SK-N-SH (cell line): ENCODE results near the gene HRCT1. TPM values are rescaled to one million over a fixed set of nuclear protein-coding genes. Genes with fewer than 3 reads are reported as not detected.

Source experiments
- CTCF ChIA-PET: fragments of 300-600, 350-600 bp; formaldehyde crosslinking; extraction: SDS; loops from one replicate; lab custom pipeline; 2021; lab: Yijun Ruan, JAX
- POLR2A ChIA-PET: fragments of 350-600 bp; sonication (Branson Sonifier 250); formaldehyde crosslinking; extraction: SDS; loops from one replicate; lab custom pipeline; 2020; ENCODE audit warnings: antibody characterized with exemption, inconsistent platforms; lab: Yijun Ruan, JAX
- DNase-seq: peaks from one replicate; pipeline ENCODE4 v3.0.0; 2012
- H2AFZ ChIP-seq: fragments of 200-600 bp; sonication (generic); 2 replicates; pipeline ENCODE4 v1.8.1; 2016; ENCODE audit warnings: antibody characterized with exemption, mild to moderate bottlenecking, low read depth
- H3F3A ChIP-seq: fragments of 200-600 bp; sonication (generic); replicated peaks from 2 replicates; pipeline ENCODE3; 2016; ENCODE audit warnings: antibody characterized with exemption, mild to moderate bottlenecking; ENCODE audit not compliant: insufficient read depth
- H3K27ac ChIP-seq, 2 experiments: fragments of 200-500 bp in 1 of 2; fragments of 200-600 bp in 1 of 2; sonication (Bioruptor generic) in 1 of 2; sonication (generic), shearing (Covaris generic) in 1 of 2; 2 replicates each; pipeline versions ENCODE4 v1.5.1 to v1.6.1; 2014 to 2016; ENCODE audit warnings: low read depth in 2 of 2, inconsistent platforms in 1 of 2, low read length in 1 of 2, mild to moderate bottlenecking in 1 of 2, mixed read lengths in 1 of 2
- H3K27me3 ChIP-seq: fragments of 200-600 bp; sonication (generic), shearing (Covaris generic); 2 replicates; pipeline ENCODE4 v1.6.1; 2016; ENCODE audit warnings: mixed run types; ENCODE audit not compliant: insufficient read depth
- H3K36me3 ChIP-seq, 2 experiments: fragments of 200-500 bp in 1 of 2; fragments of 200-600 bp in 1 of 2; sonication (Bioruptor generic) in 1 of 2; sonication (generic) in 1 of 2; replicated peaks in 1 of 2; 2 replicates each; pipeline versions ENCODE3 to v1.5.1; 2014 to 2016; ENCODE audit warnings: low read length in 1 of 2, mild to moderate bottlenecking in 1 of 2; ENCODE audit not compliant: insufficient read depth in 2 of 2, control insufficient read depth in 1 of 2
- H3K4me1 ChIP-seq, 2 experiments: fragments of 200-500 bp in 1 of 2; fragments of 200-600 bp in 1 of 2; sonication (Bioruptor generic) in 1 of 2; sonication (generic), shearing (Covaris generic) in 1 of 2; 2 replicates each; pipeline versions ENCODE4 v1.5.1 to v1.6.1; 2014 to 2016; ENCODE audit warnings: low read depth in 1 of 2, low read length in 1 of 2, mixed run types in 1 of 2; ENCODE audit not compliant: insufficient read depth in 2 of 2, control insufficient read depth in 1 of 2
- H3K4me2 ChIP-seq: fragments of 200-600 bp; sonication (generic), shearing (Covaris generic); 2 replicates; pipeline ENCODE4 v1.6.1; 2017; ENCODE audit warnings: mixed run types
- H3K4me3 ChIP-seq, 2 experiments: fragments of 200-500 bp in 1 of 2; fragments of 200-600 bp in 1 of 2; sonication (Bioruptor generic) in 1 of 2; sonication (generic), shearing (Covaris generic) in 1 of 2; 2 replicates each; pipeline versions ENCODE4 v1.5.1 to v1.8.1; 2014 to 2016; ENCODE audit warnings: low read depth in 2 of 2, inconsistent platforms in 1 of 2, low read length in 1 of 2, mild to moderate bottlenecking in 1 of 2, mixed read lengths in 1 of 2, moderate library complexity in 1 of 2
- H3K79me2 ChIP-seq: fragments of 200-600 bp; sonication (generic); 2 replicates; pipeline ENCODE4 v1.8.1; 2017; ENCODE audit warnings: mild to moderate bottlenecking; ENCODE audit not compliant: insufficient read depth
- H3K9ac ChIP-seq: fragments of 200-600 bp; sonication (generic); 2 replicates; pipeline ENCODE4 v1.6.1; 2017; ENCODE audit warnings: mixed run types
- H3K9me2 ChIP-seq: fragments of 200-600 bp; sonication (generic); 2 replicates; pipeline ENCODE4 v1.6.1; 2017; ENCODE audit warnings: mixed run types
- H3K9me3 ChIP-seq: fragments of 200-600 bp; sonication (generic); 2 replicates; pipeline ENCODE4 v1.6.1; 2017; ENCODE audit warnings: mixed run types, mild to moderate bottlenecking, moderate library complexity
- H4K20me1 ChIP-seq: fragments of 200-600 bp; sonication (generic); 2 replicates; pipeline ENCODE4 v1.6.1; 2017; ENCODE audit warnings: mild to moderate bottlenecking, mixed run types; ENCODE audit not compliant: insufficient read depth
- EP300 ChIP-seq, 2 experiments: IDR thresholded peaks; 2 replicates each; pipeline versions ENCODE4 v1.4.0 to v1.6.1; 2012; ENCODE audit warnings: borderline replicate concordance in 1 of 2, low read depth in 1 of 2, low read length in 1 of 2
- EZH2phosphoT487 ChIP-seq: fragments of 200-600 bp; sonication (generic); IDR thresholded peaks from 2 replicates; pipeline ENCODE4 v1.6.1; 2017; ENCODE audit warnings: low read depth, mixed run types, mild to moderate bottlenecking, antibody characterized with exemption, moderate library complexity, borderline replicate concordance
- FOSL2 ChIP-seq: IDR thresholded peaks from 2 replicates; pipeline ENCODE4 v1.4.0; 2012; ENCODE audit warnings: low read depth, mild to moderate bottlenecking, moderate library complexity, borderline replicate concordance
- GABPA ChIP-seq: IDR thresholded peaks from 2 replicates; pipeline ENCODE4 v1.4.0; 2012; ENCODE audit warnings: low read depth, mild to moderate bottlenecking
- GATA2 ChIP-seq: sonication (generic); formaldehyde crosslinking; IDR thresholded peaks from 2 replicates; pipeline ENCODE4 v1.5.0; 2020; ENCODE audit warnings: mild to moderate bottlenecking, missing genetic modification reagents
- JUND ChIP-seq: IDR thresholded peaks from 2 replicates; pipeline ENCODE4 v1.4.0; 2012
- MEF2A ChIP-seq: IDR thresholded peaks from 2 replicates; pipeline ENCODE4 v1.4.0; 2012; ENCODE audit warnings: low read depth, borderline replicate concordance
- MXI1 ChIP-seq: IDR thresholded peaks from 2 replicates; pipeline ENCODE4 v1.6.1; 2012; ENCODE audit warnings: mild to moderate bottlenecking, low read depth, low read length, improper control_type of control experiment
- RAD21 ChIP-seq: IDR thresholded peaks from 2 replicates; pipeline ENCODE4 v1.6.1; 2012; ENCODE audit warnings: mild to moderate bottlenecking, low read length
- RCOR1 ChIP-seq: fragments of 150-350 bp; IDR thresholded peaks from 2 replicates; pipeline ENCODE4 v1.6.1; 2017; ENCODE audit warnings: antibody characterized with exemption, low read length
- REST ChIP-seq: IDR thresholded peaks from 2 replicates; pipeline ENCODE4 v1.6.1; 2012; ENCODE audit warnings: mild to moderate bottlenecking, low read depth, low read length, moderate library complexity
- RFX5 ChIP-seq: IDR thresholded peaks from 2 replicates; pipeline ENCODE4 v1.6.1; 2012; ENCODE audit warnings: mild to moderate bottlenecking, improper control_type of control experiment, low read length
- RXRA ChIP-seq: IDR thresholded peaks from 2 replicates; pipeline ENCODE4 v1.4.0; 2012; ENCODE audit warnings: low read depth, mild to moderate bottlenecking, borderline replicate concordance
- TEAD4 ChIP-seq: IDR thresholded peaks from 2 replicates; pipeline ENCODE4 v1.4.0; 2012; ENCODE audit warnings: mild to moderate bottlenecking, borderline replicate concordance; ENCODE audit not compliant: insufficient read depth
- WGBS: methylation state at CpG from one replicate; pipeline ENCODE4 v1.1.6; 2017; ENCODE audit warnings: low lambda C conversion rate; 5-methylcytosine and 5-hydroxymethylcytosine counted together
- polyA plus RNA-seq, 3 experiments: library from polyadenylated mRNA; depleted of rRNA; stranded (reverse); fragments of >200 nt; gene quantifications; 2 replicates each; pipeline ENCODE4 v1.2.3, GENCODE V29; 2012
- TF ChIP-seq, protein P1 (sequence below): IDR thresholded peaks from 2 replicates; pipeline ENCODE4; 2012

HRCT1 gene
- polyA plus RNA-seq, 1 of the 3 experiments (the other 2 are of a cell fraction): 3.0 TPM

GRCh38 chr9:35903049-35903448, 3.0 kb upstream of the HRCT1 start (continued):
- TF ChIP-seq FOSL2: no peak
- no peak for TF ChIP-seq MXI1
- TF ChIP-seq TEAD4: no peak
- TF ChIP-seq RXRA: no peak
- peak; percentile 80 for TF ChIP-seq RAD21
- TF ChIP-seq GATA2 (CRISPR knock-in tag): no peak
- TF ChIP-seq EZH2phosphoT487: no peak
- no peak for TF ChIP-seq RFX5
- no peak for TF ChIP-seq JUND
- TF ChIP-seq REST: no peak
- TF ChIP-seq EP300 (IDR thresholded peaks at IDR 0.05; ENCODE audit: borderline replicate concordance in 1 of 2, low read depth in 1 of 2, low read length in 1 of 2): no peak
- TF ChIP-seq GABPA: no peak
- TF ChIP-seq, protein P1, sequence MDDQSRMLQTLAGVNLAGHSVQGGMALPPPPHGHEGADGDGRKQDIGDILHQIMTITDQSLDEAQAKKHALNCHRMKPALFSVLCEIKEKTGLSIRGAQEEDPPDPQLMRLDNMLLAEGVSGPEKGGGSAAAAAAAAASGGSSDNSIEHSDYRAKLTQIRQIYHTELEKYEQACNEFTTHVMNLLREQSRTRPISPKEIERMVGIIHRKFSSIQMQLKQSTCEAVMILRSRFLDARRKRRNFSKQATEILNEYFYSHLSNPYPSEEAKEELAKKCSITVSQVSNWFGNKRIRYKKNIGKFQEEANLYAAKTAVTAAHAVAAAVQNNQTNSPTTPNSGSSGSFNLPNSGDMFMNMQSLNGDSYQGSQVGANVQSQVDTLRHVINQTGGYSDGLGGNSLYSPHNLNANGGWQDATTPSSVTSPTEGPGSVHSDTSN: no peak
- TF ChIP-seq MEF2A: no peak
- TF ChIP-seq RCOR1: 0 out of 2 replicates have a peak, but pooled peaks have one; percentile 28
- TF ChIP-seq, all 33 proteins: peak for 4

DNA sequence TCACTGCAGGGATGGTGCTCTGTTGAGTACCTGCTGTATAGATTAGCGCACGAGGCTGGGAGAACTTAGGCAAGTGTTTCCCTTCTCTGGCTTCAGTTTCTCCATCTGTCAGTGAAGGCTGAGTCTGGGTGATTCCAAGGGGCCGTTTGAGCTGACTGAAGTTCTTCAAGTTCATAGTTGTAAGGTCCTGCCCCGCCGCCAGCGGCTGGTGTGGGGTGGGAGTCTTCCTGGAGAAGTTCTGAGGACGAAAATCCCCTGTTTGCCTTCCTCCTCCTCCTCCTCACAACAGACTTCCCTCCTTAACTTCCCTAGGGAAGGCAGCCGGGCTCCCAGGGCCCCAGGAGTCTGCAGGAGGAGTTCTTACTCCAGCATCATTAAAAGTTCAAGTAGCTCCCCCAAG, 1.7 kb upstream of the HRCT1 start:
- Histone ChIP-seq H3K27me3 (no peaks in the 10 kb centered on the region), H3K9me2 (no peaks in the 10 kb centered on the region), H3K79me2 (no peaks in the 10 kb centered on the region; the same call in 1 of the 2 replicates), H2AFZ (no peak overlapping the region), H3K36me3 (no peaks in the 10 kb centered on the region), H3K4me1 (peaks cover 38 to 42% of the 10 kb centered on the region in 2 experiments; a peak in 3 of 4 replicates), H3F3A (peaks cover 37% of the 10 kb centered on the region), H3K27ac (no peak overlapping the region), H3K9ac (no peak overlapping the region), H3K4me2 (no peak overlapping the region), H3K4me3 (no peak overlapping the region), H3K9me3 (no peaks in the 10 kb centered on the region), H4K20me1 (no peaks in the 10 kb centered on the region)
- DNase-seq: no peak
- 84% methylated on average over 7 of the region's 8 CpGs for WGBS
- no peak for TF ChIP-seq EZH2phosphoT487
- ChIA-PET POLR2A (interaction anchor here (2.2 kb wide), 1 partner anchor 41 kb away, joined by 5 read pairs; no protein-coding TSS in a partner anchor), CTCF (interaction anchor here (1.2 to 7.0 kb wide), 7 partner anchors 13 to 168 kb away, joined by 3 to 94 read pairs (median 16); no protein-coding TSS in a partner anchor)
